Activated CD8-positive, alpha-beta memory T cell treated with anti-CD3 and anti-CD28 coated beads for 36 hours (primary cell): ENCODE data around the gene WRAP73. TPM values are rescaled to one million over a fixed set of nuclear protein-coding genes. Genes with fewer than 3 reads are reported as not detected.

ENCODE experiments used
- CTCF ChIA-PET: fragments of 350-600 bp; sonication (Branson Sonifier 250); formaldehyde crosslinking; loops from one replicate; lab custom pipeline; 2021; ENCODE audit warnings: antibody characterized with exemption; lab: Charles Lee
- POLR2A ChIA-PET: fragments of 350-600 bp; sonication (Branson Sonifier 250); formaldehyde crosslinking; loops from one replicate; lab custom pipeline; 2021; ENCODE audit warnings: antibody characterized with exemption; lab: Charles Lee
- total RNA-seq, 2 experiments: library from RNA; stranded (reverse); gene quantifications; one replicate each; pipeline ENCODE4 v1.2.3, GENCODE V29; 2021

Gene WRAP73
- total RNA-seq, 2 experiments from 2014 or later: 31.3 to 35.6 TPM

DNA sequence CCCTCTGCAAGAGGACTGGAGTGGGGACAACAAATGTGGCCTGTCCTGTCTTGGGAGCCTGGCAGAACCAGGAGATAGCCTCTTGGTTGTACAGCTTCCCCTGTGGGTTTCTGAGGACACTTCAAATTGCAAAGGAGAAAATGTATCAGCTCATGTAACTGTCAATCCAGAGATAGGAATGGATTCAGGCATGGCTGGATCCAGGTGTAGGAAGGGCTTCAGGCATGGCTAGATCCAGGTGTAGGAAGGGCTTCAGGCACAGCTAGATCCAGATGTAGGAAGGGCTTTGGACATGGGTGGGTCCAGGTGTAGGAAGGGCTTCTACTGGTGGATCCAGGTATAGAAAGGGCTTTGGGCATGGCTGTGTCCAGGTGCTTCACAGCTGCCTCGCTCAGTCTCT is 33.3 kb upstream of the WRAP73 start:
- CTCF ChIA-PET: no interaction called here

DNA sequence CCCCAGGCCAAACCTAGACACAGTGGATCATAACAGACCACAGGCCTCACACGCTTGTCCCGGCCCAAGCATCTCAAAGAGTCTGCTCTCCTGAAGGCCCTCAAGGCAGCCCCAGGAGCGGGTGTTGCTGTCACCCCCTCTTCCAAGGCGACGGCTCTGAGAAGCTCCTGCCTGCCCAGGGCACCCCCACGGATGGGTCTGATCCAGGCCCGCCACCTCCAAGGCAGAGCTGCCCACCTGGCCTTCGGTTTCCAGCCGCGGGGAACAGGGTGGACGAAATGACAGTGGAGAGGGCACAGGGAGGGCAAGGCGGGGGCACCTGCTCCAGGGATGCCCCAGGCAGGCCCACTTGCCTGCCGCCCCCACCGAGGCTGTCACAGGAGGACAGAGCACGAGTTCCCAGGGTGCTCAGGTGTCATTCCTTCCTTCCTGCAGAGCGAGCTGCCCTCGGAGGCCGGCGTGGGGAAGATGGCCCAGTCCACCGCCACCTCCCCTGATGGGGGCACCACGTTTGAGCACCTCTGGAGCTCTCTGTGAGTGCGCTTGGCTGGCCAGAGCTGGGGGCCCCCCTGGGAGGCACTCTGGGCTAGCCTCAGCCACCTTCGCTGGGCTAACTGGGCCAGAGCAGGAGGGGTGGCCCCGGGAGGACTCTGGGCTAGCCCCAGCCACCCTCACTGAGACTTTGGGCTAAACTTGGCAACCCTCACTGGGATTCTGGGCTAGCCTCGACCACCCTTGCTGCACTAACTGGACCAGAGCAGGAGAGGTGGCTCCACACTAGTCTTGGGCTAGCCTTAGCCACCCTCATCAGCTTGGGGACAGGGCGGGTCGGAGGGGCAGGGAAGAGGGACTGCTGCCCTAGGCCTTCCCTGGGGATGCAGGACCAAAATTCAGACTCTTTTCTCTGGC is 32.2 kb upstream of the WRAP73 start:
- POLR2A ChIA-PET: no interaction called here
- CTCF ChIA-PET: no interaction called here

More for the DNA sequence above, 33.3 kb upstream of the WRAP73 start:
- POLR2A ChIA-PET: no interaction called here

DNA sequence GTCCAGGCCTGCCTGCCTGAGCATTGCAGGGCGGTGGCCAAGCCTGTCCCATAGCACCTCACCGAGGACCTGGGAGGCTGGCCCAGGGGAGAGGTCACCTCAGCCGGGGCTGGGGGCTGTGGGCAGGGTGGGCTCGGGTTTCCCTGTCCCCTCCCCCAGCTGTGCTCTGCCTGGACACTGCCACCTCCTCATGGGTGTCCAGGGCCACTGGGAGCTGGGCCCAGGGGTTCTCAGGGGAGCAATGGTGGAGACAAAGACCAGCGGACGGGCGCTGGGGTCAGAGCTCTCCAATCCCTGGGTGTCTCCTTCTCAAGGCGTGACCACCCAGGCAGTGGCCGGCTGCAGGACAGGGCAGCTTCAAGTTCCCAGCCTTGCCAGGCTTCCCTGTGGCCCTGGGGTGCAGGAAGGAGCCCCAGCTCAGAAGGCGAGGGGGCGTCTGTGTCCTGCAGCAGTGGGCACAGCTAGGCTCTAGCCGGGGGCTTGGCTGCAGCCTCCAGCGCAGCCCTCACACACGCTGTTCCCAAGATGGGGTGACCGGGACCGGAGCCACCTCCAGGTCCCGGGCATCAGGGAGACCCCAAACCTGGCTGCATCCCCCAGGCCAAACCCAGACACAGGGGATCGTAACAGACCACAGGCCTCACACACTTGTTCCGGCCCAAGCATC is 31.5 kb upstream of the WRAP73 start:
- ChIA-PET POLR2A (no interaction called here), CTCF (no interaction called here)

DNA sequence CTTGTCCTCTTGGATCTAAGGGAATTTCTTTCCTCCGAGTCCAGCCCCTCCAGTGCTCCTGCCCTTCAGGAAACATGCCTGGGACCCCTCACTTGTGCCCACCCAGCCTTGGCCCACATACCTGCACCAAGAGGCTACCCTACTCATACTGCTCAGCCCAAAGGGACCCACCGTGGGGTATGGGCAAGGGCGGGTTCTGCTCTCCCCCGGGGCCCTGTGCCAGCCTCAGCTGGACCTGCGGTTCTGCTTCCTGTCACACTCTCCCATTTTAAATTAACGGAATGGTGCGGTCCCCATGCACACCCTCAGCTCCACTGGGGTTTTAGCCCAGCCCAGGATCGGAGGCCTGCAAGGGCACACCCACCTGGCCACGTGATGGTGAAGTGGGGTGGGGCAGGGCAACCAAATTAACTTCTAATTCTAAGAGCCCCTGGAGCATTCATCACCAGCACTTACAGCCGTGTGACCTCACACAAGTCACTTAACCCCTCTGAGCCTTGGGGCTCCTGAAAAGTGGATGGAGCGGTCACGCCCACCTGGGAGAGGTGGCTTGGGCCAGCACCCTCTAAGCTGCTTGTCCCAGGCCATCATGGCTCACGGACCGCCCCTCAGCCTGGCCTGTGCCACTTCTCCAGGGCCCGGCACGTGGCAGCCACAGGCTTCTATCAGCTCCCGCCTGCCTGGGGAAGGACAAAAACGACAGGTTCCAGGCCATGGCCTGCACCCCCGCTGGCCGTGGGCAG is 30.8 kb upstream of the WRAP73 start:
- ChIA-PET POLR2A (no interaction called here), CTCF (no interaction called here)

DNA sequence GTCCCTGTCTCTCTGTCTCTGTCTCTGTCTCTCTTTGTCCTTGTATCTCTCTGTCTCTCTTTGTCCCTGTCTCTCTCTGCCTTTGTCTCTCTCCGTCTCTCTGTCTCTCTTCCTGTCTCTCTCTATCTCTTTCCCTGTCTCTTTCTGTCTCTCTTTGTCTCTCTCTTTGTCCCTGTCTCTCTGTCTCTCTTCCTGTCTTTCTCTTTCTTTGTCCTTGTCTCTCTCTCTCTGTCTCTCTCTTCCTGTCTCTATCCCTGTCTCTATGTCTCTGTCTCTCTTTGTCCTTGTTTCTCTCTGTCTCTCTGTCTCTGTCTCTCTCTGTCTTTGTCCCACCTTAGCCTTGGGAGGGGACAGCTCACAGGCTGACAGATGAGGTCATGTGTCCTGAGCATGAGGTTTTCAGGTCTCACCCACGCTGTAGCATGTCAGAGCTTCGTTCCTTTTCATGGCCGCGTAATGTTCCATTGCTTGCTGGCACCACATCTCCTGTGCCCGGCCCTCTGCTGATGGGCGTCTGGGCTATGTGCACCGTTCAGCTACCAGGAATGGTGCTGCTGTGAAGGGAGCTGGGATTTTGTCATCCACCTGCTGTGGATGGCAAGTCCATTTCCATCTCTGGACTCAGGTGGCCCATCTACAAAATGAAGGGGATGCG is 30.0 kb upstream of the WRAP73 start:
- ChIA-PET CTCF (no interaction called here), POLR2A (no interaction called here)

DNA sequence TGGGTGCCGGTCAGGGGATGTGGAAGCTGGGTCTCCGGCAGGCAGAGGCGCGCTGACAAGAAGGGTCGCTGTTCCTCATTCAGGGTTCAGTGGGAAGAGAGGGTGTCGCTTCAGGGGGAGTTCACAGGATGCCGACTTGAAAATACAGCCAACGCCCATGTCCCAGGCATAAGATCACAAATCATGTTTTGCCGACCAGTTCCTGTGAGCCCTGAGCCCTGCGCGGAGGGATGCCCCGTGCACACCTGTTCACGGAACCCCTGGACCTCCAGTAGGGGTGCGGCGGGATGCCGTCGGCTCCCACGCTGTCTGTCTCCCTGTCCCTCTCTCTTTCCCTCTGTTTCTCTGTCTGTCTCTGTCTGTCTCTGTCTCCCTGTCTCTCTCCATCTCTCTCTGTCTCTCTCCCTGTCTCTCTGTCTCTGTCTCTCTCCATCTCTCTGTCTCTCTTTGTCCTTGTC is 29.2 kb upstream of the WRAP73 start:
- POLR2A ChIA-PET: no interaction called here
- CTCF ChIA-PET: no interaction called here

DNA sequence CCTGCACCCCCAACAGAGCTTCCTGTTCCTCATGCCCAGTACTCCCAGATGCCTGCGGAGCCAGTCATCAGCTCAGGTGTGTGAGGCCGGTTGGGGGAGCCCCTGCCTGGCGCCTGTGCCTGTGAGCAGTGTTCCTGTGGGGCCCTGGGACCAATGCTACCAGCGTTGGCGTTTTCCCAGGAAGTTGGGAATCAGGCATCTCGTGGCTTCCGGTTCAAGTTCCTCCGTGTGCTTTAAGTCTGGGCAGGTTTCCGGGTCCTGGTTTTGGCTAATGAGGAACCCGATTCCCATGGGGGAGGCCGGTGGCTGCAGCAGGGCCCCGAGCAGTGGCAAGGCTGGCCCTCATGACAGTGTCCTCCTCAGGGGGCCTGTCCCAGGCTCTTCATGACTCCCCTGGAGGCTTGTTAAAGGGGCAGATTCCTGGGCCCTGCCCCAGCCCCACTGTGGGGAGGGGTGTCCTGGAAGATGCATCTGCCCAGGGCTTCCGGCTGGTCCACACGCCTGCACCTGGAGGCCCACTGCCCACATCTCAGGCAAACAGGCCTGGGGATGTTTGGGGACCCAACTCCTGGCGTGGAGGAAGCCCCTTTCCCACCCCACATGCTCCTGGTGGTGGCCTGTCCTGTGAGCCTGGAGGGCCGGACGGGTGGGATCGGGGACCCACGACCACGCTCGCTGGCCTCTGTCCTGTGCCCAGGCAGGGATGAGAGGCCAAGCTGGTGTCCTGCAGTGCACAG is 28.6 kb upstream of the WRAP73 start:
- ChIA-PET CTCF (no interaction called here), POLR2A (no interaction called here)

DNA sequence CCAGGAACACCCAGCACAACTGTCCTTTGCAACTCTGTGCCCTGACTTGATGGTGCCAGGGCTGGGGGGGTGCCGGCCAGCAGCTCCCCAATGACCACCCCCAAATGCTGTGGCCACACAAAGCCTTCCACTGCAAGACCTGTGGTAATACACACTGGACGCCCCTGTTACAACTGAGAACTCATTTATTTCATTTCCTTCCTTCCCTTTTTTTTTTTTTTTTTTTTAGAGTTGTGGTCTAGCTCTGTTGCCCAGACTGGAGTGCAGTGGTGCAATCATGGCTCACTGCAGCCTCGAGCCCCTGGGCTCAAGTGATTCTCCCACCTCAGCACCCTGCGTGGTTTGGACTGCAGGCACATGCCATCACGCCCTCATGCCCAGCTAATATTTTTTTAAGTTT is 27.6 kb upstream of the WRAP73 start:
- POLR2A ChIA-PET: no interaction called here
- CTCF ChIA-PET: no interaction called here

DNA sequence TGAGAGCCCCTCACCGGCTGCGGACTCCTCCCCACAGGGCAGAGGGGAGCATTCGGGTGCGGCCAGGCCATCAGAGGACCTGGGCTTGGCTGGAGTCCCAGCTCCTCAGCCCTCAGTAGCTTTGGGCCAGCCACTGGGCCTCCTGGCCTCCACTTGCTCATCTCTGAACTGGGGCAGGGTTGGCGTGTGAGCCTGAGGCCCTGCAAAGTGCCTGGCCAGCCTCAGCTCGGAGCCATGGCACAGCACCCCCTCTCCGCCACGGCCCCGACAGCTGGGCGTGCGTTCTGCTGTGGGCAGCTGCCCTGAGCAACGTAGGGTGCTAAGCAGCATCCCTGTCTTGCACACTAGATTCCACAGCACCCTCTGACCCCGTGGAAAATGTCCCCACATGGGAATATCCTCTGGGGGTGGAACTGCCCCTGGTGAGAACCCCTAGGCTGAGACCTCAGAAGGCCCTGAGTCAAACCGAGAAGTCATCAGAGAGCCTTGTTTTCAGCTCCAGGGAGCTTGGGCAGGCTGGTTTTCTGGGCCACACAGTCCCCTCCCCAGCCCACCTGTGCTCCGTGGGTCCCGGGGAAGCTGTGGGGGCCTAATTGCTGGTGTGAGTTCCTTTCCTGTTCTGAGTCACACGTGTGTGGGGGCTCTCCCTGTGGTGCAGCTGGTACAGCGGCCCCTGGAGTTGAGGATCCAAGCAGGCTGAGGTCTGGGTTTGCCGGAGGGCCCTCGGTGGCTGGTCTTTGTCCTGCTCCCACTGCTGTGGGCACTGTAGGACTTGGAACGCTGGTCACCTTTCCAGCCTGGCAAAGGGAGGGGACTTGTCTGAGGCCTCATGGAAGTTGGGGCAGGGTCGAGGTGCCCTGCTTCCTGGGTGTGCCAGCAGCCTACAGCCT is 26.9 kb upstream of the WRAP73 start:
- ChIA-PET POLR2A (no interaction called here), CTCF (interaction anchor here (0.6 kb wide), 1 partner anchor 10 kb away, joined by 3 read pairs; no protein-coding TSS in a partner anchor)

DNA sequence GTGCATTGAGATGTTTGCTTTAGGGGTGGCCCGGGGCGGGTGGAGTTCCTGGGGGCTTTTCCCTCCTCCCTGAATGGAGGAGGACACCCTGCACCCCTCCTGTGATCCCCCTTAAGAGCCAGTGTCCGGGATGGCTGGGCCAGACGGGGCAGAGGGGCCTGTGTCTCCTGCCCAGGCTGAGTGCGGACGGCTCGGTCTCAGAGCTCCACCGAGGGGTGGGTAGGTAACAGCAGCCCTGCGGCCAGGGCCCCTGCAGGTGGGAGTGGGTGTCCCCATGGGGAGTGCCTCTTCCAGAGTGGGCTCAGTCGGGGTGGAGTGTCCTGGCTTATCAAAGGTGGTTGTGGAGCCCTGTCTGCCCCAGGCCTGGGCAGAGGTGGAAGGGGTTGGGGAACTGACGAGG is 25.5 kb upstream of the WRAP73 start:
- CTCF ChIA-PET: no interaction called here
- POLR2A ChIA-PET: no interaction called here

DNA sequence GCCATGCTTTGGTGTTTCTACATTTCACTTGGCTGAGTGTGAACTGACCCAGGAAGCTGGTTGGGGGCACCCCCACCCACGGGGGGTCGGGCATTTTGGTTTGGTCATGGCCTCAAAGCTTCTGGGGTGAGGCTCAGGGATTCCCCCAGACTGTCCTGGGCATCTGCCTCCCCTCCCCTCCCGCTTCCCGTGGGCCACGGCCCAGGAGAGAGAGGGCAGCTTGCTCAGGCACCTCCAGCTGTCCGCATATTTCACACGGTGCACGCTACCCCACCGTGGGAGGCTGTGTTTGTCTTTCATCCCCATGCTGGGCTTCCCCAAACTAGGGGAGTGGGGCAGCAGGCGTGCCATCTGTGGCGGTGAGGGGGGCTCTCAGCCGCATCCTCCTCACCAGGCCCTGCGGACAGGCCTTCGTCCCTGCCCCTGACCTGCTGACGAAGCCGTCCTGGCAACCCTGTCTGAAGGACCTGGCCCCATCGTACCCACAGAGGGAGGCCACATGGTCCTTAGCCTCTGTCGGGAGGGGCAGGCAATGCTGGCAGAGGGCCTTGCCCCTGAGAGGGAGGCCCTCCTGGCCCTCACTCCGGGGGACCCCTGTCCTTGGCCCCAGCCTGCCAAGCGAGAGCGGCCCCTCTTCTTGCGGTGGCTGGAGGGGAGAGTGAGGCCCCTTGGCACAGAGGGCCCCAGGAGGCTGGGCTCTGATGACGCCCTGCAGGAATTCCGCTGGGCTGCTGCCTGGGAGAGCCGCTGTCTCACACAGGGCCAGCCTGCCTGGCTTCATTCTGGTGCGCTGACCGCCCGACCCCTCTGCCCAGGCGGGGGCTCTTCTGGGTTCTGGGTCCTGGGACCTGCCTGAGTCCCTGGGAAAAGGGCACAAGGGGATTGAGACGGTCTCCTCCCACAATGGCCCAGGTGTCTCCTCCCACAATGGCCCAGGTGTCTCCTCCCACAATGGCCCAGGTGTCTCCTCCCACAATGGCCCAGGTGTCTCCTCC is 24.5 kb upstream of the WRAP73 start:
- ChIA-PET CTCF (no interaction called here), POLR2A (no interaction called here)

DNA sequence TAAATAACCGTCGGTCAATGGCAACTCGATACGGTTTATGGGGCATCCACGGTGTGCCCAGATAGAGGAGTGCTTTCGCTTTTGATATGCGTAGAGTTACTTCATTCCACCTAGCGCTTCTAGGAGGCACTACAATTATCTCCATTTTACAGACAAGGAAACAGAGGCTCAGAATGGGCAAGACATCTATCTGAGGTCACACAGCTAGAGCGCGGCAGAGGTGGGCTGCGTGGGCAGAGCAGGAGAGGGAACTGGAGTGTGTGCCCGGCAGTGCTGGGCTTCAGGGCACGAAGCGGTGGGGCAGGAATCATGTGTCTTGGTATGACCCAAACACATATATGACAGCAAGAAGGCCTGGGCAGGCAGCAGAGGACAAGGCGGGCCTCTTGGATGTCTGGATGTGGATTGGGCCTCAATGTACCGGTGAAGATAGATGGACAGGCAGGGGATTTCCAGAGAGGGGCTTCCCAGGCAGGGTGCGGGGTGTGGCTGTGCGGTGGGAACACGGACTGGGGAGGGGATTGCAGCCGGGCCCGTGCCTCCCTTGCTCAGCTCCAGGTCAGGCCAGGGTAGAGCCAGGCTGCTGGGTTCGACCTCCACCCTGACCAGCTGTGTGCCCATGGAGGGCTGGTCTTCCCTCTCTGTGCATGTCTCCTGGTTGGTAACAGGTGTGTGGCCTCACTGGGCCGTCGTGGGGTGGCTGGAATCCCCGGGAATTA is 23.6 kb upstream of the WRAP73 start:
- POLR2A ChIA-PET: no interaction called here

DNA sequence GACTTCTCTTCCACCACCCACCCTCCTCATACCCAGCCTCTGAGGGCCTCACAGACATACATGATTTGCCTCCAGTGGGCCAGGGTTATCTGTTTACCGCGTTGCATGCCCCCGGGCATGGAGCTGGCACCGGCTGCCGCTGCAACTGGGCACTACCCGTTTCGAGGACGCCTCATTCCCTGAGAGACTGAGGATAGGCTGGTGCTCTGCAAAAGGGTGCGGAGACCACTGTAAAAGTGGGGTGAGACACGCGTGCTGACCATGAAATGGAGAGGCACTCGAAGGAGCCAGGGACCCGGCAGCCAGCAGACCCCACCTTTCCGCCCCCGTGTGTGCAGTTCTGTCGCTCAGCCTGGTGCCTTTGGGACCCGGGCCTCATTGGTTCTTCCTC is 23.1 kb upstream of the WRAP73 start:
- ChIA-PET CTCF (no interaction called here), POLR2A (no interaction called here)

More for the DNA sequence above, 23.6 kb upstream of the WRAP73 start:
- CTCF ChIA-PET: no interaction called here

DNA sequence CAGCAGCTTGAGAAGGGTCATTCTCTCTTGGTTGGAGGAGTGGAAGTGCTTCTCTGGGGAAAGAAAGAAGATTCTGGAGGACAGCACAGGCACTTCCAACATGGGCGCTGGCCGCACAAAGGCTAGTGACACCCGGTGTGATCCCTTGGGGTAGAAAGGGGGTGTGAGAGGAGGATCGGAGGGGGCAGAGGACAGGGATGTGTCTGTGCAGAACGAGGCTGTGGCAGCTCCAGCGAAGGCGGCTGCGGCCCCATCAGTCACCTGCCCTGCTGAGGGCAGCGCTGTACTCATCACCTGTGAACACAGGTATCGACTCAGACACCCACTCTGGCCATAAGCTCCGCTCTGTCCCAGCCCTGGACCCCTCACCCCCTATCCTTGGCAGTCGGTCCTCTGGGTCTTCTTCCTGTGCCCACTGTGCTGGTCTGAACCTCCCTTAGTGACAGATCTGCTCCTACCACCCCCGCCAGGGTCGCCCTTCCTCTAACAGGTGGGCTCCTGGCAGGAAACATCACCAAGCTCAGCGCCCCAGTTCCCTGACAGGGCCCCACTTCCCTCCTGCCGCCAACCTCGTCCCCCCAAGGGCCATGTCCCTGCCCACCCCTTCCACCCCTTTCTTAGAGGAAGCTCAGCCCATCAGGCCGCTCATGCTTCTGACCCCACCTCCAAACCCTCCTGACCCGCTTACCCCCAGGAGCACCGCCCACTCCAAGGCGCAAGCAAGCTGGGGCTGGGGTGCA is 22.5 kb upstream of the WRAP73 start:
- POLR2A ChIA-PET: no interaction called here
- CTCF ChIA-PET: no interaction called here

DNA sequence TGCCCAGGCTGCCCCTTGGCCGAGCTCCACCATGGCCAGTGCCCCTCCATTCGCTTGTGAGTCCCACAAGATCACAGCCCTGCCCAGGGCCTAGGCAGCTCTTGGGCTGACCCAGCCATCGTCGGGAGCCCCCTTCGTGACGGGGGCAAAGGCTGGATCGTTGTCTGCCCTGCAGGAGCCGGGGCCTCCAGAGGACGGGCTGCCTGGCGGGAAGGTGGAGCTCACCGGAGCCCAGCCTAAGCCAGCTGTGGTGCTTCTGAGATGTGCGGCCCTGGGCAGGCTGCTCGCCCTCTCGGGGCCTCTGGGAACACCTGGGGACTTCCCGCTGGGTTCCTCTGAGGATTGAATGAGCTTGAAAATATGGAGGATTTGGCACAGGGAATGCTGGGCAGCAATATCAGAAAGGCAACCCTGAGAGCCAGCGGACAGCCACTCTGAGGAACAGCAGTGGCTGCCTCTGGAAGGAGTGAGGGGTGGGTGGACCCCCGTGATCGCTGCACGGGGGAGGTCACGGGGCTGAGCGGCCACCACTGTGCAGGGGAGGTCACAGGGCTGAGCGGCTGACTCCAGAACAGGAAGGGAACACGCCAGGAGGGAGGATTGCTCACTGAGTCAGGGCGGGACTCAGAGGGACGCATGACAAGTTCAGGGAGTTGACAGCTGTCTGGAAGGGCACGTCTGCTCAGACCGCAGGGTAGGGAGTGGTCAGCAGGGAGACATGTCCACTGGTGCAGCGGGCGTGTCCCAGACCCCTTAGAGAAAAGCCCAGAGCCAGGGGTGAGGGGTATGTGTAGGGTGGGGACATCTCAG is 21.7 kb upstream of the WRAP73 start:
- ChIA-PET CTCF (no interaction called here), POLR2A (interaction anchor here (0.5 kb wide), 1 partner anchor 68 kb away, joined by 3 read pairs; no protein-coding TSS in a partner anchor)
